Measurements from ENCODE around the gene HIGD1B.
"Not testable (repeated sequence)": the region's sequence is repeated elsewhere in the genome, so short reads cannot be mapped to it uniquely, and the experiment has no call there.

The HIGD1B gene

DNA sequence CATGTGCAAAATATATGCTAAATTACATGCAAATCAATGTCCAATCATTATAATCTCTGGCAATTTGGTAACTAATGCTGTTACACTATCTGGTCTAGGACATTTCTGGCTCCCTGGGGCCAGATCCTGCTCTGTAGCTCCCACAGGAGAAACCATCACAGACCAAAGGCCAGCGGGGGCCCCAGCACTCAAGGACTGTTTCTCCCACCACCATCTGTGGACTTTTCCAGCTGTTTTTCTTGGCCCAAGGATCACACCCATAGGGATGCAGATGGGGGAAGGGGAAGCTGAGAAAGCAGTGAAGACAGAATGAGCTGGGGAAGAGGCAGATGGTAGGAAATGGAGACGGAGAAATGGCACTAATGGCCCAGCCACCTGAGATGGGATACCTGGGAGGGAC is at the start of gene HIGD1B:
TSS of gene HIGD1B (plus strand) at position 298 of the 400 bp plus-strand sequence. CDS start 270 bp downstream, outside the sequence.
- DNase-seq, result no peak

DNA sequence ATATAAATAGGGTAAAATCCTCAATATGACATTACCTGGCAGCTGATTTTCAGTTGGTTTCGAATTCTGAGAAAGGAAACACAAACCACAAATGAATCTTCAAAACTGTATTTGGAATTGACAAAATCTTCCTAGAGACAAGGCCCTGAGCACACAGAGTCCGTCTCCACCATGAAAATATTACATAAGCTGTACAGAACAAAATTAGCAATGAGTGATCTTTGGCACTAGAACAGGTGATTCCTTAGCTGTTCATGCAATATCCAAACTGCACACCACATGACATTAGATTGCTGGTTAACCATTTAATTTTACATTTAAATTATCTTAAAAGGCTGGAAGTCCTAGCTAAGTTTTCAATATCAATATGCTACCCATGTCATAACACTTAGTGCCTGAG is 49.3 kb upstream of the HIGD1B start:
- no peak for DNase-seq

DNA sequence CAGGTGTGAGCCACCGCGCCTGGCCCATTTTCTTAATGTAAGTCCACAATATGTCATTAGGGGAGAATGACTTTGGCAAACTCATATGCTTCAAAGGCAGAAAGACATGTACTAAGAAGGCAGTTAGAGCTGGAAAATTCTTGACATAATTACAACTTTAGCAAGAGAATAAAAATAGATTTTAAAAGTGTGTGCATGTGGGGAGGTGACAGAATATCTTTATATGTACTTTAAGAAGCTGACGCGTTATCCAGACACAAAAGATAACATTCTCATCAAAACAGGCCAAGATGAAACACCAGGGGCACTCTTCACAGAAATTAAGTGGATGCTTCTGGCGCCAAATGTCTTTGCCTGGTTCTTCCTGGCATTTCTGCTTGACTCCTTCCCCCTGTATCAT is 45.8 kb upstream of the HIGD1B start:
- no peak for DNase-seq

DNA sequence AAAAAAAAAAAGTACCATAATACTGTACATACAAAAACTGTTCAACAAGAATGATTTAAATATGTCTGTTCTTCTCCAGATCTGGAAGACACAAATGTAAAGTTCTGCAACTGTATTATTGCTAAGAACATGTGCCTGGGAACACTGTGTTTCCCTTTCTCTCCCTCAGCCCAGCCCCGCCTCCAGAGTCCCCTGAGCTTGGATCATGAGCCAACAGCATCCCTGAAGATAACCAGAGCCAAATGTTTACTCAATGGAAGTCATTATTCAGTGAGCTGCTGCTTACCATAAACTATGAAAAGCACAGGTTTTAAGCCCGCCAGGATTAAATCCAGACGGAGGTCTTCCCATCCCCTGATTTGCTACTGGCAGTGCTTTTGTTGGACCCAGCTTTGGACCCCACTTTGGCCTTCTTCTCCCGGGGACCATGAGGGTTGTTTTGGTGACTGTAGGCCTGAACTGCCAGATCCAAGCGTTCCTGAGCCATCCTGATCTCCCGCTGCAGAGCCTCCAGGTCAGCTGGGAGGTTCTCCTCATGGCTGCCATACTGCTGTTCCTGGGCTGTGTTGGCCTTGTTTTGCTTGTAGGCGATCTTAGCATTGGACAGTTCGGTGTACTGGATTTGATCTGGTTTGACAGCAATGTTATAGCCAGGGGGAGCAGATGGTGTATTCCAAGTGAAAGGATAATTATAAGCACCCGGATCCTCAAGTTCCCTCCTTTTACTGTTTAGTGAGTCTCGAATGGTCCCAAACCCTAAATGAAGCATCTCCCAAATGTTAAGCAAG is 43.2 kb upstream of the HIGD1B start:
- DNase-seq, result no peak

DNA sequence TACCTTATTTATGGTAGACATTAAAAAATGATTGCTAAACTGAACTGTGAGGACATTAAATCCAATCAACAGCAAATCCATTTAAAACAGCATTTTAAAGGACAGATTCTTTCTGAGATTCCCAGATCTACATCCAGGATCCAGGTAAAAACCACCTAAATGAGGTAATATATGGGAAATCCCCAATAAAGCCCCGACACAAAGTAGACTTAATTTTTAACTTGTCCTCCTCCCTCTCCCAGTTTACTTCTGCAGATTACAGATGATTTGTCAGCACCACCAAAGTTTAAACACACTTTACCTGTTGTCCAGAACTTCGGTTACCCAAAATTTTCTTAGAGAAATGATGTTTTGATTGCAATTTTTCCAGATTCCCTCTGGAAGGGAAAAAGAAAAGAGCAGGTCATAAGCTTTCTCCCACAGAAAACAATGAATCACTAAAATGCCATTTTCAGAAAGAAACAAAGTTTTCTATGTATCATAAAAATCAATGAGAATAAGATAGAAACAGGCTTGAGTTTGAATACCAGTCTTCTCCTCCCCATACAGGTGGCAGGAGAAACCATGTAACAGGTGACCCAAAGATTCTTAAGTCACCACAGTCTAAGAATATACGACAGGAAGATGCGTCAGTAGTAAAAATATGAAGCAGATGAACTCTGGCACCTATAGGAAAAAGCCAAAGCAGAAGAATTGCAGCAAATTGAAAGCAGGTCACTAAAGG is 40.4 kb upstream of the HIGD1B start:
- no peak for DNase-seq

DNA sequence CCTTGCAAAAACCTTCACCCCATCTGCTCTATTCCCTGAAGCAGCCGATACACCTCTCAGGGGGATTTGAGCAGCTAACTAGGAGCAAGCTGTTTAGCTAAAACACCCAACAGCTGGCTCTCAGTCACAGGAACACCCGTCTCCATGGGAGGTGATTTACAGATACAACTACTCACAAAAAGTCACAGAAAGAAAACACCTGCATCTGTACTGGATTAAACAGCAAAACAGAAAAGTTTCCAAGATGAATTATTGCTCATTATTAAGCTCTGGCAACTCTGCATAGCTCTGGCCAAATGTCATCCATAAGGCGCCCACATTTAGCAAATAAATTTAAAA is 39.9 kb upstream of the HIGD1B start:
- no peak for DNase-seq

DNA sequence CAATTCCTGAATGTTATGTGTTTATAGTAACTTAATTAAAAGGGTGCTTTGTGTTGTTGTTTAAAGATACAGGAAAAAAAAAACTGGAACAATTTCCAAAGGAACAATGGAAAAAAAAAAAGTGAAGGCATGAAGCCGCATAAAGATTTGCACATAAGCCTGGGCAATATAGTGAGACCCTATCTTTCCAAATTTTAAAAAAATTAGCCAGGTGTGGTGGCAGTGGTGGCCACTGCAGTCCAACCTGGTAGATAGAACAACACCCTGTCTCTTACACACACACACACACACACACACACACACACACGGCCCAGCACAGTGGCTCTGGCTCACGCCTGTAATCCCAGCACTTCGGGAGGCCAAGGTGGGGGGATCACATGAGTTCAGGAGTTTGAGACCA is 39.5 kb upstream of the HIGD1B start:
- DNase-seq, result no peak

DNA sequence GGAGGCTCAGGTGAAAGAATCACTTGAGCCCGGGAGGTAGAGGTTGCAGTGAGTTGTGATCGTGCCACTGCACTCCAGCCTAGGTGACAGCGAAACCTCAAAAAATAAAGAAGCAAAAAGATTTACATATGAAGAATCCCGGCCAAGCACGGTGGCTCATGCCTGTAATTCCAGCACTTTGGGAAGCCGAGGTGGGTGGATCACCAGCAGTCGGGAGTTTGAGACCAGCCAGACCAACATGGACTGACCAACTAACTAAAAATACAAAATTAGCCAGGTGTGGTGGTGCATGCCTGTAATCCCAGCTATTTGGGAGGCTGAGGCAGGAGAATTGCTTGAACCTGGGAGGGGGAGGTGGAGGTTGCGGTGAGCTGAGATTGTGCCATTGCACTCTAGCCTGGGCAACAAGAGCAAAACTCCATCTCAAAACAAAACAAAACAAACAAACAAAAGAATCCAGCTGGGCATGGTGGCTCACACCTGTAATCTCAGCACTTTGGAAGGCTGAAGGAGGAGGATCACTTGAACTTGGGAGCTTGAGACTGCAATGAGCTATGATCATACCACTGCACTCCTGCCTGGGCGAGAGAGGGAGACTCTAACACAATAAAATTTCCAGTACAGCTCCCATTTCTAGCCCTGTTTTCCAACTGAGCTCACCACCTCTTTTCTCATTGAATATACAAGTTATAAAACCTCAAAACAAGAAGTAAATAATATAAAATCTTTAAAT is 38.9 kb upstream of the HIGD1B start:
- DNase-seq, result not testable (repeated sequence)

DNA sequence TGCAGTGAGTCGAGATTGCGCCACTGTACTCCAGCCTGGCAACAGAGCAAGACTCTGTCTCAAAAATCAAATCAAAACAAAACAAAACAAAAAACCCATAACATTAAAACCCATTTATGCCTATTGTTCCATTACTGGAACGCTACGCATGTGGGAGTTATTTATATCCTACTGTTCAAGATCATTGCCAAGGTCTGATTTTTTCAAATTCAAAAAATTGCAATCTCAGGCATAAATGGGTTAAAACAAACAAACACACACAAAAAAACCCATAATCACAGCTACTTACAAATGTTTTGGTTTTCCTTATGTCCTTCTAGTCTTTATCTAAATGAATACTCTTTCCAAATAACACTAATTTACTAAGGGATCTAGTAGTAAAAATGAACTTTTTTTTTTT is 35.4 kb upstream of the HIGD1B start:
- DNase-seq, result no peak

DNA sequence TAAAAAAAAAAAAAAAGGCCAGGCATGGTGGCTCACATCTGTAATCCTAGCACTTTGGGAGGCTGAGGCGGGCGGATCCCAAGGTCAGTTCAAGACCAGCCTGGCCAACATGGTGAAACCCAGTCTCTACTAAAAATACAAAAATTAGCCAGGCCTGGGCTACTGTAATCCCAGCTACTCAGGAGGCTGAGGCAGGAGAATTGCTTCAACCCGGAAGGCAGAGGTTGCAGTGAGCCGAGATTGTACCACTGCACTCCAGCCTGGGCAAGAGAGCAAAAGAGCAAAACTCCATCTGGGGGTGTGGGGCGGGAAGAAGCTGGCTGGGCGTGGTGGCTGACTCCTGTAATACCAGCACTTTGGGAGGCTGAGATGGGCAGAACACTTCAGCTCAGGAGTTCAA is 29.2 kb upstream of the HIGD1B start:
- not testable (repeated sequence) for DNase-seq

DNA sequence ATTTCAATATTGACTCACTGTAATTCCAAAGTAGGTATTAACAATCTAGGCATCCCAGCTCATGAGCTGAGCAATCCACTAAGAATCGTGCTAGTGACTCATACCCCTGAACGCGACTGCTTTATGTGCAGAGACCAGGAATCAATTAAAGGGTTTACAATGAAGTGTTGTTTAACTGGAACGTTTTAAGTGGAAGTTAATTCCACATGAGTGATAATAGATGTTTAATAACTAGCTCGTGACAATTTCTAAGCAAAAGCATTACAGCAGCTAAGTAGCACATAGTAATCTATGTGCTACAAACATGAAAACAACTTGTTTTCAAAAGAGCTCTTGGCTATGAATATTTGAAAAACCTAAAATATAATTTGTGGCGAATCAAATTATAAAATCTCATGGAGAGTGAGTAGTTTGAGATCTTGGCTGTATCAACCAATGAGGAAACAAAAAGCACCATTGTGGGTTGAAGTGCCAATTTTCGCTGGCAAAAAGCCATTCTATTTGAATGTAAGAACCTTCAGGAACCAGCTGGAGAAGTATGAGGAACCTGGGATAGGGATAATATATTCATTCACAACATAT is 27.0 kb upstream of the HIGD1B start:
- no peak for DNase-seq

DNA sequence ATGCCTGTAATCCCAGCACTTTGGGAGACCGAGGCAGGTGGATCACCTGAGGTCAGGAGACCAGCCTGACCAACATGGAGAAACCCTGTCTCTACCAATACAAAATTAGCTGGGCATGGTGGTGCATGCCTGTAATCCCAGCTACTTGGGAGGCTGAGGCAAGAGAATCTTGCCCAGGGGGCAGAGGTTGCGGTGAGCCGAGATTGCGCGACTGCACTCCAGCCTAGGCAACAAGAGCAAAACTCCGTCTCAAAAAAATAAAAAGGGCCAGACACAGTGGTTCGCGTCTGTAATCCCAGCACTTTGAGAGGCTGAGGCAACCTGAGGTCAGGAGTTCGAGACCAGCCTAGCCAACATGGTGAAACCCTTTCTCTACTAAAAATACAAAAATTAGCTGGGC is 22.4 kb upstream of the HIGD1B start:
- not testable (repeated sequence) for DNase-seq

DNA sequence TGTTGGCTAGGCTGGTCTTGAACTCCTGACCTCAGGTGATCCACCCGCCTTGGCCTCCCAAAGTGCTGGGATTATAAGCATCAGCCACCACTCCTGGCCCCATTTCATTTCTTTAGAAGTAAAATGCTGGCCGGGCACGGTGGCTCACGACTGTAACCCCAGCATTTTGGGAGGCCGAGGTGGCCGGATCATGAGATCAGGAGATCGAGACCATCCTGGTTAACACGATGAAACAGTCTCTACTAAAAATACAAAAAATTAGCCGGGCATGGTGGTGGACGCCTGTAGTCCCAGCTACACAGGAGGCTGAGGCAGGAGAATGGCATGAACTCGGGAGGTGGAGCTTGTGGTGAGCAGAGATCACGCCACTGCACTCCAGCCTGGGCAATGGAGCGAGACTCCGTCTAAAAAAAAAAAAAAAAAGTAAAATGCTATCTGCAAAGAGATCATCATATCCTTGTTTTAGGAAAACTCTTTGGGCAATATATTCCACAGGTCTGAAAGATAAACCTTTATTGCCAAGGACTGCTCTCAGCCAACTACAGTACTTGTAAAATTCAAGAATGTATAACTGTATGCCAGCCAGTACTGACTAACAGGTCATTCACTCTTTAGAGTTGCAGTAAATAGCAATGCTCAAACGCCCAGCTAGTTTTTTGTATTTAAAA is 21.4 kb upstream of the HIGD1B start:
- no peak for DNase-seq

DNA sequence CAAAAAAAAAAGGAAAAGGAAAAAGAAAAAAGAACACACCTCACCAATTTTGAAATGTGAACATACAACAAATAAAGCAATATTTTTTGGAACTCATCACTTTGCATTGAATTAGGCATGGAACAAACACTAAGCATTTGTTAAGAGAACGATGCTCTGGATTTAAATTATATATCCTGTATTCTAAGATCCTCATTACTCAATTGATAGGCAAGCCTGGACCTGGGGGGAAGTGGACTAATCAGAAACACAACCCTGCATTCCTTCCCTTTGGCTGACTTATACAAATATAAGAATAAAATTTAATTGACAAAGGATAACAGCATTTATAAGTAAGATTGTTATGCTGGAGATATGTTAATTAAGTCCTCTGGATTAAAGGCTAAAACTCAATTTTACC is 19.8 kb upstream of the HIGD1B start:
- DNase-seq, result no peak

DNA sequence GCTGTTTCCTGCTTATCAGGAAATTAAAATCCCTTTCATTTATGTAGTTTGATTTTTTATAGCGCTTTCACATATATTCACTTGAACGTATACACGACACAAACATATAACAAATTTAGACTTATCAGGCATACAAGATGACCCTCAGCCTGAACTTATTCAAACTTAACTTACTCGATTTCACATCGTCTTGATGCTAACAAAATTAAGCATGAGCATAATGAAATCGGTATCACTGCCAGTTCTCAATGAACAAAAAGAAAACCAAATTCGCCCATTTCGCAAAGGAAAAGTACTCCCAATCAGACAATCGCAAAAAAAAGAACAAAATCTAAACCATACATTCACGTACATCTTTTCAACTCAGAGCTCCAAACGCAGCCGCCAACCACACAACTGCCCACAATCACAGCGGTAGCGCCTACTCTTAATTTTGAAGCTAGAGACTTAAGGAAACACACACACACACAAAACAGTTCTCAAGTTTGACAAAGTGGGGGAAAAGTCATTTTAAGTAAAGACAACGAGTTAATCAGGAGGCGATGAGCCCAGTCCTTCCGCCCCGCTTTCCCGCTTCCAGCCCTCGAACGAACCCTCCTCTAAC is 18.7 kb upstream of the HIGD1B start:
- no peak for DNase-seq

DNA sequence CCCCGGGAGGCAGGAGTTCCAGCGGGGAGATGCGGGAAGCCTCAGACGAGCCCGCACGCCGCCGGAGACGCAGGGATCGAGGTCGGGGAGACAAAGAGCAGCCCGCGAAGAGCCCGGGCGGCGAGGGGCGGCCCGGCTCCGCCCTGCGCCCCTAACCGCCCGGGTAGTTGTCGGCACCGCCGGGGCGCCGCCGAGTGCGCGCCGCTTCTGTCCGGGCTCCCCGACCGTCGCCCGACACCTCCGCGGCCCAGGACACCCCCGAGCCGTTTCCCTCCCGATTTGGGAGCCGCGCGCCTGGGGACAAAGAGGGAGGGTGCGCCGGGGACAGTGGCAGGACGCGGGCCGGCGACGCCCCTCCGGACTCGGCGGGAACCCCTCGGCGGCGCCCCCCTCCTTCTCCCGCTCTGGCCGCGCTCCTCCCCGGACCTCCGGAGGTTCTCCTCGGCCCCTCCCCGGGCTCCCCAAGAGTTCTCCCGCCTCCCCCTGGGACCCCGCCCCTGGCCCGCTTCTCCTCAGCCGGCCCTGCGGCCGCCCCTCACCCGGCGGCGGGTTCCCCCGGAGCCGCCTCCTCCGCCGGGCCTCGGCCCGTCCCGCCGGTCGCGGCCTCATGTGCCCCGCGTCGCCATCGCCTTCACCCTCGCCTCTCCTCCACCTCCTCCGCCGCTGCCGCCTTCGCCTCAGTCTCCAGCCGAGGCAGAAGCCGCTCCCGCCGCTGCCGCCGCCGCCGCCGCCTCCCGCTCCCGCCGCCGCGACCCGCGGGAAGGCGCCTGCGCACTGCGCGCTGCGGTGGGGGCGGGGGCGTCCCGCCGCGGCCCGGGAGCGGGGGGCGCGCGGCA is 17.9 kb upstream of the HIGD1B start, which contains the start of gene GJC1:
TSS of gene GJC1 (minus strand) at position 765 of the 836 bp plus-strand sequence. CDS start 24,470 bp downstream, outside the sequence.
- no peak for DNase-seq

DNA sequence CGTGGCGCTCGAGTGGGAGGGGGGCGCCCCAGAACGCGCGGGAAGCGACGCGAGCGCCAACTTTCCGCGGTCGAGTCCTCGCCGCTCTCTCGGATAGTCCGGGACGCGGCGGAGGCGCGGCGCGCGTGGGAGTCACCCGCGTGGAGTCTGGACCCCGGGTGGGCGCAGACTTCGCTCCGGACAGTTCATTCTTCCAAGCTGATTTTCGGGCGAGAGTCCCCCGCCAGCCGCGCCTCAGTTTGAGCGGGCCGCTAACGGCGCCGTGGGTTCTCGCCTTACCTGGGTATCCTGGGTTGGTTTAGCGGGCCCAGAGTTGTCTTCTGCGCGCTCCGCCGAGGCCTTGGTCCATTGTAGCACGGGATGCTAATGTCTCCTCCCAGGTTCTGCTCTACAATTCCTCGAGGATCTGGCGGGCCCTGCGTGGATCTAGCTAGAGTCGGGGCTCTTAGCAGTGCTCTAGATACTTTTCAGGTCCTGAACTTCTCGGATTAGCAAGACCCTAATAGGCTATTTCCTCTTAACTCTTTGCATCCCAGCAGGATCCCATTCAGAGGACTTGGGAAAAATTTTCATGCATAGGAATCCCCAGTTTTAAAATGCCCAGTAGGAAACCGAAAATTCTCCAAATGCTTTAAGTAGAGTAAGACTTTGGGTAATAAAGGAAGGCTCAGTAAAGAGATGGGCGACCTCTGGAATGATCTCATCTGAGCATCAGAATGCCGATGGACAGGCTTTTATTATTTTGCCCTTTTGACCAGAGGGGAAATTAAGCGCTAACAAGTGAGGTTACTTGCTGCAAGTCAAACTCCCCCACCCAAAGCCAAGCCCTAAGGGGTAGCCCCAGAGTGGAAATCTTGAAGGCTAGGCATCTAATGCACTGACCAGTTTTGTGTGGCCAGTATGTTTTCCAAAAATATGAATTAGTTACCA is 17.1 kb upstream of the HIGD1B start:
- no peak for DNase-seq

DNA sequence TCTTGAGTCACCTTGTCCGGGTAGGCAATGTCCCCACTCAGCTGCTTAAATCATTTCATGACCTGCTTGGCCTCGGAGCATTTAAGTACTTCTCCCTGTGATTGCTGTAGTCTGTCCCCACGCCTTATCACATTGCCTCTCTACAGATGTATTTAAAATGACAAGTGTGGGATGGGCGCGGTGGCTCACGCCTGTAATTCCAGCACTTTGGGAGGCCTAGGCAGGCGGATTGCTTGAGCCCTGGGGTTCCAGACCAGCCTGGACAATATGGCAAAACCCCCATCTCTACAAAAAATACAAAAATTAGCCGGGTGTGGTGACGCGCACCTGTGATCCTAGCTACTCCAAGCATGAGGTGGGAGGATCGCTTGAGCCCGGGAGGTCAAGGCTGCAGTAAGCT is 16.3 kb upstream of the HIGD1B start:
- DNase-seq, result no peak

DNA sequence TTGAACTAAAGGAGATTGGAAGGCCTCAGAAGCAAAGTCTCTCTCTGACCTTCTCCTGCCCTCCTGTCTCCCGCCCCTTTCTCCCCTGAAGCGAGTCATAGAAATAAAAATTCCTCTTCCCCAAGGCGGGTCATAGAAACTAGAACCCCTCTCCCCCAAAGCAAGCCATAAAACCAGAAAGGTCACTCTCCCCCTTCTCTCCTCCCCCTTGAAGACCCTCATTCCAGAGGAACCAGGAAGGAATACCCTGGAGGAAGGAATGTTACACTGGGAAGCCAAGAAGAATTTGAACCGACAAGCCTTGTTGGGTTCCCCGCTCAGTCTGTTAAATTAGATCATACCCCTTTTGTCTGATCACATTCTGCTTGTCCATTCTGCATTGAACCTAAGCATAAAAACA is 14.9 kb upstream of the HIGD1B start:
- no peak for DNase-seq

DNA sequence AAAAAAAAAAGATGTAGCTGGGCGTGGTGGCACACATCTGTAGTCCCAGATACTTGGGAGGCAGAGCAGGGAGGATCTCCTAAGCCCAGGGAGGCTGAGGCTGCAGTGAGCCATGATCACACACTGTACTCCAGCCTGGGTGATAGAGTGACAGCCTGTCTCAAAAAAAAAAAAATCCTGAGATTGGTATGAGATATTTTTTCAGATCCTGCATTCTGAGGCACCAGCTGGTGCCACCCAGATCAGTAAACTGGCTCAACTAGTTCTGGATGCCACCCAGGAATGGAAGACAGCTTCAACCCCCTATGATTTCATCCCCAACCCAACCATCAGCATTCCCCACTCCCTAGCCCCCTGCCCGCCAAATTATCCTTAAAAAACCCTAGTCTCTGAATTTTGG is 10.5 kb upstream of the HIGD1B start:
- no peak for DNase-seq

All from SHP77 treated with DMSO at 0.1 percent for 48 hours (cell line).